Testis (tissue), 2 donors: Measurements from ENCODE around the gene ALOX5AP.

Experiments
- CTCF ChIP-seq, 3 experiments: fragments of 450-650 bp in 2 of 3; fragments of 200-600 bp in 1 of 3; sonication (generic) in 1 of 3; IDR thresholded peaks; one replicate each; pipeline ENCODE4 v1.5.1; 2016 to 2019; ENCODE audit warnings: antibody characterized with exemption in 3 of 3, mild to moderate bottlenecking in 2 of 3, moderate library complexity in 1 of 3
- POLR2A ChIP-seq: fragments of 450-650 bp; IDR thresholded peaks from one replicate; pipeline ENCODE4 v1.6.1; 2017; ENCODE audit warnings: antibody characterized with exemption, mild to moderate bottlenecking, moderate library complexity

DNA sequence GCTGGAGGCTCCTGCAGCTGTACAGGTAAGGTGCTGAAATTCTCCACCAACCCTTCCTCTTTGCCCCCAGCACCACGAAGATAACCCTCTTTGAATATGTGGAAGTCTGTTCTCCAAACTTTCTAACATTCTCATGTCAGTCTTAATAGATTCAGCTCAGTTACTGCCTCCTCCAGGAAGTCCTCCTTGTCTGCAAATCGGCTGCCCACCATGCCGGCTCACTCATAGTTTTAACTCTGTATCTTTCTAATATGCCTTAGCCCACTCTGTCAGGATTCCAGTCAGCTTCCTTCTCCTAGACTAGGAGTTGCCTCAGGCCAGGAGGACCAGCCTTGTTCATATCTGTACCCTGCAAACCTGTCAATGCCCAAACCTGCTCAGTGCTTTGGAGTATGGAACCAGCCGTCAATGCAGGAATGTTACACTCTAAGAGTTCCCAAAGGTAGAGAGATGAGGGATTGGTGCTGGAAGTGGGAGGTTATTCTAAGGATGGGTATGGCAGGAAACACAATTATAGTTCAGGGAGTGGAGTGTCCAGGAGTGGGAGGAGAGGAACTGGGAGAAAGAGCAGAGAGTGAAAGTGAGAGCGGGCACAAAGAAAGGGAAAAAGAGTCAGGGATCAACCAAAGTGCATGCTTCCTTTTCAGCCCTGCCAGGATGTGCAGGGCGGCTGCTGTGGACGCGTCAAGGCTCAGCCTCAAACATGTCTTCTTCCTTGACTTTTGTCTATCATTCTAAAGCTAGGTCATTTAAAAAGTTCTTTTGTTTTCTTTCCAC, 38.0 kb upstream of the ALOX5AP start:
- no peak for TF ChIP-seq CTCF (IDR thresholded peaks at IDR 0.05)
- no peak for TF ChIP-seq POLR2A
